GM12892 (cell line): ENCODE data around the gene MEX3D.

Experiments used
- POLR2A ChIP-seq: IDR thresholded peaks from 2 replicates; pipeline ENCODE4 v1.6.1; 2011; ENCODE audit warnings: low read depth, low read length, control low read depth
- POLR2AphosphoS5 ChIP-seq: IDR thresholded peaks from 2 replicates; pipeline ENCODE4 v1.6.1; 2011; ENCODE audit warnings: low read depth, low read length, control low read depth

- no peak for TF ChIP-seq POLR2AphosphoS5
- TF ChIP-seq POLR2A: no peak
These were observed 13.2 kb downstream of the MEX3D start for GRCh38 chr19:1554968-1555367.
